SK-N-MC (cell line): ENCODE results near the gene CAPZA3.

ENCODE experiments used
- DNase-seq: peaks from one replicate; pipeline ENCODE4 v3.0.0-alpha.2; 2011; ENCODE audit warnings: low read depth, low spot score
- H3K27ac ChIP-seq: fragments of 200-600 bp; sonication (generic); 2 replicates; pipeline ENCODE4 v1.5.1; 2016; ENCODE audit warnings: mixed run types
- H3K36me3 ChIP-seq: fragments of 200-600 bp; sonication (generic); 2 replicates; pipeline ENCODE4 v1.6.1; 2017; ENCODE audit warnings: antibody characterized with exemption, low read length, mixed read lengths; ENCODE audit not compliant: insufficient read depth
- H3K4me3 ChIP-seq: fragments of 200-600 bp; sonication (generic); 2 replicates; pipeline ENCODE4 v1.5.1; 2016
- H3K9ac ChIP-seq: fragments of 200-600 bp; sonication (generic); 2 replicates; pipeline ENCODE4 v1.8.0; 2017; ENCODE audit warnings: mixed run types, mixed read lengths; ENCODE audit not compliant: insufficient read length
- H3K9me3 ChIP-seq: fragments of 200-600 bp; sonication (generic); 2 replicates; pipeline ENCODE4 v1.6.1; 2017; ENCODE audit warnings: low read depth, mild to moderate bottlenecking, antibody characterized with exemption, low read length, moderate library complexity, mixed read lengths
- EZH2 ChIP-seq: fragments of 200-600 bp; sonication (generic); IDR thresholded peaks from one replicate; pipeline ENCODE4 v1.6.1; 2017; ENCODE audit warnings: antibody characterized with exemption
- FOXP2 ChIP-seq: optimal IDR thresholded peaks from 2 replicates; pipeline ENCODE3; 2011; ENCODE audit warnings: mild to moderate bottlenecking, moderate library complexity; ENCODE audit not compliant: insufficient read depth; ENCODE audit errors: extremely low read length, control extremely low read depth
- POLR2AphosphoS5 ChIP-seq: IDR thresholded peaks from 2 replicates; pipeline ENCODE4 v1.6.1; 2012; ENCODE audit warnings: mild to moderate bottlenecking, low read depth, low read length, borderline replicate concordance

The CAPZA3 gene

DNA sequence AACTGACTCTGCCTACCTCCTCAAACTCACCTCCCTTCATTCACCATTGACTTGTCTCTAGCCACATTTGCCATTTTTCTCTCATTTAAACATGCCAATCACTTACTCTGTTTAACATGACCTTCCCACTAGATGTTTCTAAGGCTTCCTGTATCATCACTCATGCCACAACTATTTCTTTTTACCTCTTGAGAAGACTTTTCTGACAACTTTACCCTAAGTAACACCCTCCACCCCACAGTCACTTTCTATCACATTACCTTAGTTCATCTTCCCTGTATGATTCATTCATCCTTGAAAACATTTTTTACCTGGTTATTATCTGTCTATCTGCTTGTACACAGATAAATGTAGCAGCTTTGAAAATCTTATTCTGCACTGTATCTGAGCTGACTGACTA, 19.5 kb upstream of the CAPZA3 start:
- no peak overlapping the region for H3K27ac ChIP-seq
- DNase-seq = no peak
- H3K36me3 ChIP-seq = no peaks in the 10 kb centered on the region
- no peak overlapping the region for H3K4me3 ChIP-seq
- H3K9ac ChIP-seq = no peak overlapping the region
- no peak for TF ChIP-seq POLR2AphosphoS5
- no peak for TF ChIP-seq EZH2
- no peak for TF ChIP-seq FOXP2
- no peaks in the 10 kb centered on the region for H3K9me3 ChIP-seq

GRCh38 chr12:18719922-18720510, 17.9 kb upstream of the CAPZA3 start:
- H3K9ac ChIP-seq = no peak overlapping the region
- no peaks in the 10 kb centered on the region for H3K36me3 ChIP-seq
- H3K9me3 ChIP-seq = no peaks in the 10 kb centered on the region
- no peak for DNase-seq
- no peak overlapping the region for H3K4me3 ChIP-seq
- TF ChIP-seq POLR2AphosphoS5 = no peak
- no peak for TF ChIP-seq EZH2
- no peak for TF ChIP-seq FOXP2
- no peak overlapping the region for H3K27ac ChIP-seq

- no peak overlapping the region for H3K27ac ChIP-seq
- no peak overlapping the region for H3K9ac ChIP-seq
- H3K9me3 ChIP-seq = no peaks in the 10 kb centered on the region
- no peak for DNase-seq
- TF ChIP-seq FOXP2 (no peak), EZH2 (no peak), POLR2AphosphoS5 (no peak)
- H3K36me3 ChIP-seq = no peaks in the 10 kb centered on the region
- H3K4me3 ChIP-seq = no peak overlapping the region
These were observed 17.2 kb upstream of the CAPZA3 start for GRCh38 chr12:18720690-18721089.

DNA sequence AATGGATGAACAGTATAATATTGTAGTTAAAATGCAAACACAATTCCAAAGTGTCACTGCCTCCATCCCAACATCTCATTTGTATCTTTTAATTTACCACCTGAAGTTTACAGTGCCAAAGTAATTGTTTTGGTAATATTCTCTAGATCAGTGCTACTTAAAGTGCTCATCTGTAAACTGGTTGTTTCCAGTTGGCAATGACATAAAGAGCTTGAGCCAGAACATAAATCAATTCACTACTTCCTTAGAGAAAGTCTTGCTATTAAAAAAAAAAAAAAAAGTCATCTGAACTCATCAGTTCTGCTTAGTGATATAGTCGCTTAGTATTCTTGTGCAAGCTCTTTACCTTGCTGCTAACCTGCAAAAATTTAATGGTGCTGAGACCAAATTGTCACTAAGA, 16.5 kb upstream of the CAPZA3 start:
- H3K9me3 ChIP-seq = no peaks in the 10 kb centered on the region
- no peak overlapping the region for H3K9ac ChIP-seq
- no peak for DNase-seq
- H3K27ac ChIP-seq = no peak overlapping the region
- no peak overlapping the region for H3K4me3 ChIP-seq
- TF ChIP-seq POLR2AphosphoS5 (no peak), EZH2 (no peak), FOXP2 (no peak)
- H3K36me3 ChIP-seq = no peaks in the 10 kb centered on the region

GRCh38 chr12:18723752-18724151, 14.2 kb upstream of the CAPZA3 start:
- DNase-seq = no peak
- Histone ChIP-seq H3K4me3 (no peak overlapping the region), H3K9ac (no peak overlapping the region), H3K36me3 (no peaks in the 10 kb centered on the region), H3K27ac (no peak overlapping the region), H3K9me3 (no peaks in the 10 kb centered on the region)
- TF ChIP-seq EZH2 (no peak), POLR2AphosphoS5 (no peak), FOXP2 (no peak)

DNA sequence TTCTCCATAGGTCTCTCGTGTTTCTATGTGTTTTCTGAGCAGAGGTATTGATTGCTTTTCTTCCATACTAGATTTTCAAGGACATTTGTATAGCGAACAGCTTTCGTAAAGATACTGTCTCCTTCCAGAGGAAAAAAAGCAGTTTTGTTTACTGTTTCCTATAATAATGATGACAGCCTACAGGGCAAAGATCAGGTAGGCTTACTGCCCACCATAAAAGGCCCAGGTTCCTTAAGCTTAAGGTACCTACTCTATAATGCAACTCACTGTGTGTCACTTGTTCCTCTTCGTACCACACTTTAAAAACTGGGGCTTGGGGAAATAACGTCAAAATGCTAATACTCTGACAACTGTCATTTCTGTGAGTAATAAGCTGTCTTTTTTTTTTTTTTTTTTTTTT, 6.8 kb upstream of the CAPZA3 start:
- no peak for TF ChIP-seq FOXP2
- TF ChIP-seq EZH2 = no peak
- no peak for TF ChIP-seq POLR2AphosphoS5
- no peaks in the 10 kb centered on the region for H3K36me3 ChIP-seq
- no peak overlapping the region for H3K4me3 ChIP-seq
- H3K9ac ChIP-seq = no peak overlapping the region
- no peak overlapping the region for H3K27ac ChIP-seq
- H3K9me3 ChIP-seq = no peaks in the 10 kb centered on the region
- DNase-seq = no peak

- Histone ChIP-seq H3K36me3 (no peaks in the 10 kb centered on the region), H3K9me3 (no peaks in the 10 kb centered on the region), H3K27ac (no peak overlapping the region), H3K4me3 (no peak overlapping the region), H3K9ac (no peak overlapping the region)
- TF ChIP-seq EZH2 = no peak
- no peak for TF ChIP-seq POLR2AphosphoS5
- no peak for TF ChIP-seq FOXP2
- no peak for DNase-seq
These were observed 10.0 kb downstream of the CAPZA3 start for GRCh38 chr12:18747895-18748294.

GRCh38 chr12:18749386-18749957, 11.6 kb downstream of the CAPZA3 start:
- DNase-seq = no peak
- Histone ChIP-seq H3K9ac (no peak overlapping the region), H3K4me3 (no peak overlapping the region), H3K36me3 (no peaks in the 10 kb centered on the region), H3K27ac (no peak overlapping the region), H3K9me3 (no peaks in the 10 kb centered on the region)
- TF ChIP-seq FOXP2 (no peak), POLR2AphosphoS5 (no peak), EZH2 (no peak)

DNA sequence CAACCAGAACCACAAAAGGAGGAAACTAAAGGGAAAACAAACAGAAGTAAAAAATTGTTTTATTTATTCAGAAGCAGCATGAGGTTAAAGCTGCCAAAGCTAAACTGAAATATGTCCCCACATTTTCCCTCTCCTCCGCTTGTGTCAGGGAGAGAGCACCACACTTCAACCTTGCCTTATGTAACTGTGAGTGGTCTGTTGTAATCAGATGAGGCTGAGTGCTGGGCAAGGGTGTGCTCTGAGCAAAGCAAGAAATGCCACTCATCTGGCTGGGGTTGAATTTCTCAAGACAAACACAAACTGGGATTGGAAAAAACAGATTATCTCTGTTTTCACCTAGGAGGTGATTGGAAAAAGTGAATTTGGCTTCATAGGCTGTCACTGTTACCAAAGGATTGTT, 12.2 kb downstream of the CAPZA3 start:
- H3K9me3 ChIP-seq = no peaks in the 10 kb centered on the region
- no peak overlapping the region for H3K27ac ChIP-seq
- no peak overlapping the region for H3K9ac ChIP-seq
- no peaks in the 10 kb centered on the region for H3K36me3 ChIP-seq
- H3K4me3 ChIP-seq = no peak overlapping the region
- DNase-seq = no peak
- no peak for TF ChIP-seq POLR2AphosphoS5
- no peak for TF ChIP-seq FOXP2
- TF ChIP-seq EZH2 = no peak
